Activated T-cell treated with anti-CD3 and anti-CD28 coated beads, Interleukin-2, amount 50 U/mL, for 1 hour (primary cell): Measurements from ENCODE around the gene RNF14.
A peak's percentile ranks its signal among the peaks of the same experiment; 100 is the strongest.

Experiments used
- DNase-seq: peaks from one replicate; pipeline ENCODE4 v3.0.0-alpha.2; 2020

RNF14 gene

GRCh38 chr5:141949511-141949910 is 19.4 kb upstream of the RNF14 start:
- no peak for DNase-seq

- no peak for DNase-seq
Observed at GRCh38 chr5:141950207-141951005, 18.5 kb upstream of the RNF14 start.

GRCh38 chr5:141951332-141951781 is 17.5 kb upstream of the RNF14 start:
- peak; percentile 44 for DNase-seq

GRCh38 chr5:141952020-141952419 is 16.9 kb upstream of the RNF14 start:
- no peak for DNase-seq

DNA sequence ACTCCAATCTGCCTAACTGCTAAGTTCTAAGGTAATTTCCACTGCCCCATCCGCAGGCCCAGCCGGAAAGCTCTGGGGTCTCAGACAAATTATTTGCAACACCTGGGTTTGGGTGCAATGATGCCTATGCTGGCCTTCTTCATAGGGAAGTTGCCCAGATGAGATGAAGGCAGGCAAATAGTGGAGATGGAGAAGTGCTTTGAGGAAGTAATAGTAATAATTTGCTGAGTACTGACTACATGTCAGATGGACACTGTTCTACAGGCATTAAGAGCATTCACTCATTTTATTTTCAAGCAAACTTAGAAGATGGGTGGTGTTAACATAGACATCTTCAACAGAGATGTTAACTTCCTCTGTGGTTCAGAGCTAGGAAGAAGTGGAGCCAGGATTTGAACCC is 14.7 kb upstream of the RNF14 start:
- no peak for DNase-seq

DNA sequence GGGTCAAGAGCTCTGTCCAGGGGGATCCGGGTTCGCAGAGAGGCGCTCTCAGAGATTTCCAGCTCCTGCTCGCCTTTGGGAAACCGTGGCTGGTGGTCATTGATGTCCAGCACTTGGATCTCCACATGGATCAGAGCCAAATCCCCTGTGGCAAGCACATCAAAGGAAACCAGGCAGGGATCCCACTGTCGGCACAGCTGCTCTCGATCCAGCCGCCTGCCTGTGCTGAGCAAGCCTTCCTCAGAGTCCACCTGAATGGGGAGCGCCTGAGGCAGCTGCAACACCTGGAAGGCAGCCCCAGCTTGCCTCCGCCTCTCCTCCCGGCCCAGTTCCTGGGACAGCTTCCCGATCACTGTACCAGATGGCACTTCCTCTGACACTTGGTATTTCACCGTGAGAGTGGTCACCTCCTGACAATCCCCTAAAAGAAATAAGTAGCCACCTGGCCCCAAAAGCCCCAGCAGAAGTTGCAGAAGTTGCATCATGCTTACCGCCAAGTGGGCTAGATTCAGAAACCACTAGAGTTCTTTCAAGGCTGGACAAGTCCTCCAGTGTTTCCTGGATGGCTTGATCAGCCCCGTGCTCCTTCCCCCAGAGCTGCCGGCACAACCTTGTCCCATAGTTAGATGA is 11.4 kb upstream of the RNF14 start:
- no peak for DNase-seq

- DNase-seq: no peak
Observed at GRCh38 chr5:141958113-141958512, 10.8 kb upstream of the RNF14 start, which contains the start of gene PCDH12. TSS of gene PCDH12 (minus strand) at chr5:141958202. CDS start at chr5:141957851, 351 bp downstream.

DNA sequence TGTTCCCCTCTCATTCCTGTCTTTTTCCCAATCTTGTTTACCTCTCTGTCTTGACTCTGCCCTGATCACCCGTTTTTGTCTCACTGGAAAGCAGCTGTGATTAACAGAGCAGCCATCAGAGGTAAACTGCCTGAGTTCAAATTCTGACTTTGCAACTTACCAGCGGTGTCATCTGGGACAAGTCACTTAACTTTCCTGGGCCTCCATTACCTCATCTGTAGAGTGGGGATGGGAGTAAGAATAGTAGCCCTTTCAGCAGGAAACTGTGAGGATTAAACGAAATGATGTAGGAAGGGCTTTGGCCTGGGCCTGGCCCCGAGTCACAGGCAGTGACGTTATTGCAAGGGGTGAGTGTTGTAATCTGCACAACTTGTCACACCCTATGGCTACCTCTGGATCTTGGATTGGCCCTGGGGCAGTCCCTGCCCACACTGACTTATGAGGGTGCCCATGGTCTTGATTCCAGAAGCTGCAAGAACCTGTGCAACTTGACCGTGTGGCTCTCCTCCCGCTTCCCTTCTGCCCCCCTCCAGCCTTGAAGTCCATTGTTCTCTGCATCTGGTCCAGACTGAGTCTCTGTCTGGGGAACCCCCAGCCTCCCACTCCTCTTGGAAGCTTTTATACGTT is 10.2 kb upstream of the RNF14 start:
- no peak for DNase-seq

- no peak for DNase-seq
Observed at GRCh38 chr5:141960018-141960417, 8.9 kb upstream of the RNF14 start.

DNA sequence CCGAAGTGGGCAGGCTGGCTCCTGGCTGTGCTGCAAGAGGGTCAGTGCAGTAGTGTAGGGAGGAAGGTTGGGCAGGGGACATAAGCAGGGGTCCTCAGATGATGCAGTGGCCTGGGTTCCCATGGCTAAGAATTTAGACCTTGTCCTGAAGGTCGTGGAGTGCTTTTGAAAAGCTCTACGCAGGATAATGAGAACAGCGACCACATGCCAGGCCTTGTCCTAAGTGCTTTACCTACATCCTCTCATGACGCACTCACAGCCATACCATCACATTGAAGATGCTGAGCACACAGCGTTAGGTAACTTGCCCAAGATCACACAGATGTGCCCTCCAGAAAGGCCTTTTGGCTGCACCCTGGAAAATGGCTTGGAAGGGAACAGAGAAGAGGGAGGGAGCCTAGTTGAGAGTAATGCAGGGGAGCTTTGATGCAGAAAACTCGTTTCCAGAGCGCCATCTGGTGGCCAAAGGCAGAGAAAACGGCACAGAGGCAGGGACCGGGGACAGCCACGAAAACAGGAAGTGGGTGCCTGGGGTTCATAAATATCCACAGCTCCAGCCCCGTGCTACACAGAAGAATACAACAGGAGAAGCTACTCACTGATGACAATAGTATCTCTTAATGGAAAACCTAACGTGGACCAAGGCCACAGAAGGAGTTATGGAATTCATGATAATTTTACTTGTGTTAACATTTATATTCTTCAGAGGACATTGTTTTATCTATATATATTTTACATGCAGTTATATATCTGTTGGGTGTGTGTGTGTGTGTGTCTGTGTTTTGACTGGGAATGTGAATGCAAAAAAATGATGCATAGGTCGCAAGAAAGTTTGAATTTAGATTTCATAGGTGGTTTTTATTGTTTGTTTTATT is 8.2 kb upstream of the RNF14 start:
- peak; percentile 85 for DNase-seq

GRCh38 chr5:141961466-141961865 is 7.4 kb upstream of the RNF14 start:
- DNase-seq: no peak

GRCh38 chr5:141963701-141964100 is 5.2 kb upstream of the RNF14 start:
- DNase-seq: no peak

DNA sequence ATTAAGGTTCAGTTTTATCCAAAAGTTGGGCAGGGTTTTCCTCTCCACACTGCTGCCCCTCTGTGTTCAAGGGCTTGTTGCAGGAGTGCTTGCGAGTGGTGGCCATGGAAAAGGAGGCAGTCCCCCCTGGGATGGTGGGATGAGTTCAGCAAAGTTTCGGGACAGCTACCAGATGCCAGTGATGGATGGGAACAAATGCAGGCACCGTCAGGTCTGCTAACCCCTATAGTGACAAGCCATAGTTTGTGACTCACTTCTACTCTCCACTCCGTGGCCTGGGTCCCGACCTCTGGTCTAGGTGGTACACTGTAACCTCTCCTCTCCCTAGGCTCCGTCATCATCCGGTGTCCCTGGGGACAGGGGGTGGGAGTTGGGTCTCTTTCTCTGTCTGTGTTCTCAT is 3.8 kb upstream of the RNF14 start:
- no peak for DNase-seq

DNA sequence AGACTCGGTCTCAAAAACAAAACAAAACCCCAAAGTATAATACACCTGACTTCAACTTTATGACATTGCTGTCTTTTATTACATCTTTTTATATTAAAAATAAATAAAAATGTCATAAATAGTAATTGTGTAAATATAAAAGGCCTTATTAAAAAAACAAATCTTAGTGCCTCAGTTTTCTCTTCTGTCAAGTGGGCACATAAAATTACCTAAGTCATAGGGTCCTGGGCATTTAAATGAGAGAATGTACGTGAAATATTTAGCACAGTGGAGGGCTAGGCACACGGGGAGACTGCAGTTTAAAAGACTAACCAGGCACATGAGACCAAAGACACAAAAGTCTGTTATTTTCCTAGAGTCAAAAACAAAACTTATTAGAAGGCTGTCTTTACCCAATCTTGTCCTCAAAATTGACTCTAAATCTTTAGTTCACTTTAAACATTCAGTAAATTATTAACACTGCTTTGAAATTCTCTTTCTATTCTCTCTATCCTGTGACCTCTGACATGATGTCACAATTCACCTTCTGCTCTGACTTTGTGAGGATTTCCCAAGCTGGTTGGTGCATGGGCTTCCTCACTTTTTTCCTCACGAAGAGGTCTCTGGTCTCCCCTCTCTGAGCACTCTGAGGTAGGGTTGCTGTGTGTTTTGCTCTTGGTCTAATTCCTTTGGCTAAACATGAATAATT is 2.5 kb upstream of the RNF14 start:
- DNase-seq: no peak

DNA sequence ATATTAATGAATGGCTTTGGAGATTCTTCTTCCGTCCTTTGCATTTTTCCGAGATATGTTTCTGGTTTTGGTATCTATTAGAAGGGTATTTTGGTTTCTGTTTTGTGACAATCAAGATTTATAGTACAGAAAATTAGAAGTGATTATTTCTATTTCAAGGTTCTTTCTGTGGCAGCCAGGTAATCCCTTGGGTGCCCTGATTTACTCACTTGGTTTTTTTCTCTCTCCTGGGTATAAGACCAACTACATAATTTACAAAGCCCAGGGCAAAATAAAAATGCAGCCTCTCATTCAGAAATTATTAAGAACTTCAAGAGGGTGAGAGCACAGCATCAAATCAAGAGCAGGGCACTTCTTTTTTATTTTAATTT is 2.0 kb upstream of the RNF14 start:
- DNase-seq: no peak

DNA sequence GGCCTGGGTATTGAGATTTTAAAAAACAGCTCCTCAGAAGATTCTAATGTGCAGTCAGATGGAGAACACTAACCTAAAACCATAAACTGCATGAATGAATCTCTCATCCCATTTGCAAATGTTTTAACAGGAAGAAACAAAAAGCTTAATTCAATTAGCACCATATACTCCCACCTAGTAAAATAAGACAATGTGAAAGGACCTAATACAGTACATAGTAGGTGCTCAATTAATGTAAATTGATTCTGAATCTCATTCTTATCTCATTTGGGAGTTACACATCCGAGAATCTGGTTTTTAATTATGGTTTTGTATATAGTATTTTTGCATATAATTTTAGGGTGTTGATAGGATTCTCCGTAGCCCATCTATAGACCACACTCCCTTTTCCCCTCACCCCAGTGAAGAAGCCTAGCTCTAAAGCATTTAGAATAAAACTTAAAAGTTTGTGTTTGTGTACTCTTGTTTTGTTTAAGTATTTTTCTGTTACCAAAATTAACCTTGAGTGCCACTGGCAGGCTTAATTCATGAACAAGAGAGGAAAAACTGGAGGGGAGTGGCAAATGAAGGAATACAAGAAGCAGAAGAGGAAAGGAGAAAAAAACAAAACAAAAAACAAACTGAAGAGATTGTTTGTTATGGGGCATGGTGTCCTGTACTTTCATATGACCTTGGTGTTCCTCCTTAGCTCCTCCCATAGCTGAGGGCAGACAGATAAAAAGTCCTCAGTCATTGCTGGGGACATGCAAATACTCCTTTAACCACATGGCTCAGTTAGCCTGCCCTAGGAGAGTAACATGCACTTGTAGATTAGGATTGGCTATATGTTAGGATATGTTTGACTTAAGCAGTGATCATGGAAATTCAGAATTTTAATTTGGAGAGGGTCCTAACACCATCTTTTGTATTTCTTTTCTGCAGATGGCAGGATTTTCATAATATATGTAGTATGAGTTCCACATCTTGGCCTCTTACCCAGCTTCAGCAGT is 1.2 kb downstream of the RNF14 start:
- no peak for DNase-seq

DNA sequence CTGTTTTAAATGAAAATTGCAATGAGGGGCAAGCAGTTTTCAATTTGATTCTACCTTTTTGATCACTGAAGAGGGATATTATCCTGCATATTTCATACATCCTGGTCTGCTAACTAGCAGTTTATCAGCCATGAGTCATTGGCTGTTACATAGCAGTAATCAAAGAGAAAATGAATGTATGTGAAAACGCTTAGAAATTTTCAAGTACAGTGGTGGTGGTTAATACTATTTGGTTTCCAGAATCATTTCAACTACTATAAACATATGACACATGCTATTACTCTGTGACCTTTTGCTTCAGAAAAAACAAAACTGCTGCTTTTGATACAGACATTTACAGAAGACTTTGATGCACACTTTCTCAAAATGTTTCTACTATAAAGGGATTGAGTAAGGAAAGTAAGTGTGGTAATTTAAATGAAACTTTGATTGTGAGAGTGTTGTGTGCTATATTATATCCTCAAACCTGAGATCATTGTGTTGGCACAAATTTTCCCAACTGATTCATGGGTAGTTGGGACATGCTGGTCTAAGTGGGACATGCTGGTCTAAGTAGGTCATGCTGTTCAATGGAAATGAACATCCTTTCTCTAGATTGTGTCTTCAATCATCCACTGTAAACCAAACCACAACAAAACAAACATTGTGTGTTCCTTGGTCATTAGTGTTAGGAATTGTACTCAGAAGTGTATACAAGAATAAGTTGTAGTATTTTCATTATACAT is 5.1 kb downstream of the RNF14 start:
- no peak for DNase-seq

DNA sequence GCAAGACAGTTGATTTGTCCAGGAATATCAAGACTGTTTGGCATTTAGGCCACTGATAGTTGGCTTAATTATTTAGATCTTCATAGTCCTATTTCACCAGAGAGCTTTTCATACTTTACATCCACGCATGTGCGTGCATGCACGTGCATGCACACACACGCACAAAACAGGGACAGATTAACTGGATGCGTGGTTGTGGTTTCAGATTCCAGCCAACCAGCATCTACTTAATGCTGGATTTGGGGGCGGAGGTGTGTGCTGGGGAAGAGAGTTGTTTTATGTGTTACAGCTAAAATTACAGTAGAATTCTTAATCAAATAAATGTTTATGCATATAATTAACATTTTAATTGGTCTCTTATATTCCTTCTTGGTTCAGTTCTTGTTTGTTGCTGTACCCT is 7.3 kb downstream of the RNF14 start:
- no peak for DNase-seq

DNA sequence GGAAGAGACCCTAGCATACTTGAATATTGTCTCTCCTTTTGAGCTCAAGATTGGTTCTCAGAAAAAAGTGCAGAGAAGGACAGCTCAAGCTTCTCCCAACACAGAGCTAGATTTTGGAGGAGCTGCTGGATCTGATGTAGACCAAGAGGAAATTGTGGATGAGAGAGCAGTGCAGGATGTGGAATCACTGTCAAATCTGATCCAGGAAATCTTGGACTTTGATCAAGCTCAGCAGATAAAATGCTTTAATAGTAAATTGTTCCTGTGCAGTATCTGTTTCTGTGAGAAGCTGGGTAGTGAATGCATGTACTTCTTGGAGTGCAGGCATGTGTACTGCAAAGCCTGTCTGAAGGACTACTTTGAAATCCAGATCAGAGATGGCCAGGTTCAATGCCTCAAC is 9.5 kb downstream of the RNF14 start:
- DNase-seq: no peak

- no peak for DNase-seq
Observed at GRCh38 chr5:141982626-141983025, 13.7 kb downstream of the RNF14 start.
